AG04449 (cell line): Measurements from ENCODE around the gene CHMP1B.

Experiments
- CTCF ChIA-PET: fragments of 350-600 bp; formaldehyde crosslinking; extraction: SDS; loops from one replicate; lab custom pipeline; 2021; ENCODE audit warnings: antibody characterized with exemption; lab: Yijun Ruan, JAX
- POLR2A ChIA-PET: fragments of 400-600, 350-600 bp; formaldehyde crosslinking; extraction: SDS; loops from one replicate; lab custom pipeline; 2020; ENCODE audit warnings: antibody characterized with exemption, inconsistent platforms; lab: Yijun Ruan, JAX
- DNase-seq: peaks from one replicate; pipeline ENCODE4 v3.0.0-alpha.2; 2010; ENCODE audit warnings: low read depth, low spot score
- H3K4me3 ChIP-seq: 2 replicates; pipeline ENCODE4 v1.5.1; 2011; ENCODE audit warnings: low read depth, mild to moderate bottlenecking, control low read depth, low read length
- CTCF ChIP-seq: IDR thresholded peaks from one replicate; pipeline ENCODE4 v1.5.1; 2011; ENCODE audit warnings: mild to moderate bottlenecking, moderate library complexity, low read length, control low read depth, inconsistent platforms; ENCODE audit not compliant: insufficient read depth; ENCODE audit errors: missing control alignments

Gene CHMP1B

GRCh38 chr18:11897781-11898180 lies 46.6 kb downstream of the CHMP1B start:
- DNase-seq = no peak
- H3K4me3 ChIP-seq = no peak overlapping the region
- ChIA-PET POLR2A (no interaction called here), CTCF (no interaction called here)
- no peak for TF ChIP-seq CTCF

GRCh38 chr18:11899063-11899462 lies 47.9 kb downstream of the CHMP1B start:
- ChIA-PET POLR2A (interaction anchor here (0.6 kb wide), 1 partner anchor 38 kb away, joined by 3 read pairs; no protein-coding TSS in a partner anchor), CTCF (no interaction called here)
- DNase-seq = no peak

GRCh38 chr18:11901826-11902438 lies 50.7 kb downstream of the CHMP1B start:
- no peak for TF ChIP-seq CTCF
- DNase-seq = no peak
- ChIA-PET CTCF (interaction anchor here (2.7 kb wide), 1 partner anchor 93 kb away, joined by 5 read pairs; no protein-coding TSS in a partner anchor), POLR2A (no interaction called here)
- no peak overlapping the region for H3K4me3 ChIP-seq

More at GRCh38 chr18:11899063-11899462, 47.9 kb downstream of the CHMP1B start:
- TF ChIP-seq CTCF = no peak
- H3K4me3 ChIP-seq = no peak overlapping the region

GRCh38 chr18:11902522-11903292 lies 51.5 kb downstream of the CHMP1B start:
- no peak for DNase-seq
- no peak for TF ChIP-seq CTCF
- no peak overlapping the region for H3K4me3 ChIP-seq
- POLR2A ChIA-PET = no interaction called here
- CTCF ChIA-PET = interaction anchor here (2.7 kb wide), 1 partner anchor 92 kb away, joined by 5 read pairs; no protein-coding TSS in a partner anchor
